Omental fat pad (tissue), 4 donors: ENCODE measurements around the gene NCS1. TPM values are rescaled to one million over a fixed set of nuclear protein-coding genes. Genes with fewer than 3 reads are reported as not detected.

Experiments used
- ATAC-seq: fragments of 150-250 bp; one replicate; pipeline ENCODE4 v1.9.1; 2016; ENCODE audit warnings: mild to moderate bottlenecking, moderate library complexity; ENCODE audit not compliant: low FRiP score
- DNase-seq: peaks from one replicate; pipeline ENCODE4 v3.0.0-alpha.2; 2019; ENCODE audit warnings: low spot score
- CTCF ChIP-seq, 3 donors: fragments of 450-650 bp; IDR thresholded peaks; one replicate each; pipeline ENCODE4 v1.5.1; 2016 to 2017; ENCODE audit warnings: antibody characterized with exemption in 3 of 3, mild to moderate bottlenecking in 3 of 3, moderate library complexity in 2 of 3
- total RNA-seq, 4 donors: library from RNA; depleted of rRNA; stranded (reverse); fragments of >200 nt; gene quantifications; one replicate each; pipeline ENCODE4 v1.1.0, GENCODE V29; 2016

Gene NCS1
- total RNA-seq, 4 donors from 2014 or later = 2.5 to 14.7 (median 4.0) TPM

GRCh38 chr9:130129432-130130061 is 42.7 kb upstream of the NCS1 start:
- ATAC-seq (no peak), DNase-seq (no peak)
- no peak for TF ChIP-seq CTCF (IDR thresholded peaks at IDR 0.05)

- ATAC-seq (no peak), DNase-seq (no peak)
- no peak for TF ChIP-seq CTCF (IDR thresholded peaks at IDR 0.05)
These were observed 39.5 kb upstream of the NCS1 start for GRCh38 chr9:130132746-130133145.

GRCh38 chr9:130137081-130137640 is 35.0 kb upstream of the NCS1 start:
- TF ChIP-seq CTCF (IDR thresholded peaks at IDR 0.05) = no peak
- DNase-seq = no peak
- no peak for ATAC-seq

GRCh38 chr9:130137641-130138081 is 34.5 kb upstream of the NCS1 start:
- DNase-seq (no peak), ATAC-seq (no peak)
- TF ChIP-seq CTCF (IDR thresholded peaks at IDR 0.05) = no peak

DNA sequence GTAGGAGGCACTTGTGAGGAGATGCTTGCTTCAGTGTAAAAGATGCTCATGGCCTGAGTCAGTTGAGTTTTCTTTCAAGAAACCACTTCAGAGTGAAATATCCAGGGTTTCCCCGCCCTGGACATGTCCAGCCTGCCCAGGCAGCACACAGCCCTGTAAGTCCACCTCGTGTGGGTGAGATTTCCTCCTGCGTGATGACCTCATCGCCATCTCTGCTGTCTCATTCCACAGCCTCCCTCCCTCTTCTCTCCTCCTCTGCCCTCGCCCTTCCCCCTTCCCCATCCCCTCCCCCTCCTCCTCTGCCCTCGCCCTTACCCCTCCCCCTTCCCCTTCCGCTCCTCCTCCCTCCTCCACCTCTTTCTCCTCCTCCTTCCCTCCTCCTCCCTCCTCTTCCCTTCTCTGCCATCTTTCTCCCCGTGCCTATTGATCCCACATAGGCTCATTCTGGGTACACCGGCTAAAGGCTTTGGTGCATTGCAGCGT is 34.0 kb upstream of the NCS1 start:
- DNase-seq (no peak), ATAC-seq (peak; percentile 93)

GRCh38 chr9:130138791-130139190 is 33.4 kb upstream of the NCS1 start:
- TF ChIP-seq CTCF (IDR thresholded peaks at IDR 0.05) = no peak
- DNase-seq = peak; percentile 35
- ATAC-seq = peak; percentile 81

More for the DNA sequence above, 34.0 kb upstream of the NCS1 start:
- no peak for TF ChIP-seq CTCF (IDR thresholded peaks at IDR 0.05)

DNA sequence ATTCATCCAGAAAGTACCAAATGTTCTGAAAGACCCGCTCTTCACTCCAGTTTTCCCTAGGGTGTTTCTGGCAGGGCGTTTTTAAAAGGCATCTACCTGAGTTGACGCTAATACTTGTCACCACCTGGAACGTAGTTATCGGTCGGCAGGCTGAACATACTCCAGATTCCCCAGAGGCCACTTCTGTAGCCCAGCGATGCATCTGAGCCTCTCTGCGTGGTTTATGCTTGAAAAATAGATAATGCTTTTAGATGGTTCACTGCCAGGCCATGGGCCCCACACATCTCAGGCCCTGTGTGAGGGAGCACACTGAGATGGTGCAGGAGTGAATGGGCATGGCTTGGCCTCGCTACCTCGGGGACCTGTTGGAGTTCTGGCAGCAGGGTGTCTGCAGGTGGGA is 33.0 kb upstream of the NCS1 start:
- no peak for DNase-seq
- no peak for ATAC-seq
- TF ChIP-seq CTCF (IDR thresholded peaks at IDR 0.05) = no peak
